OCI-M1 (cell line): ENCODE measurements around the gene CLEC10A.
"Not testable (repeated sequence)": the region's sequence is repeated elsewhere in the genome, so short reads cannot be mapped to it uniquely, and the experiment has no call there.

ENCODE experiments used
- DNase-seq: peaks from one replicate; lab custom pipeline; 2025; lab: John Stamatoyannopoulos, UW

CLEC10A gene

DNA sequence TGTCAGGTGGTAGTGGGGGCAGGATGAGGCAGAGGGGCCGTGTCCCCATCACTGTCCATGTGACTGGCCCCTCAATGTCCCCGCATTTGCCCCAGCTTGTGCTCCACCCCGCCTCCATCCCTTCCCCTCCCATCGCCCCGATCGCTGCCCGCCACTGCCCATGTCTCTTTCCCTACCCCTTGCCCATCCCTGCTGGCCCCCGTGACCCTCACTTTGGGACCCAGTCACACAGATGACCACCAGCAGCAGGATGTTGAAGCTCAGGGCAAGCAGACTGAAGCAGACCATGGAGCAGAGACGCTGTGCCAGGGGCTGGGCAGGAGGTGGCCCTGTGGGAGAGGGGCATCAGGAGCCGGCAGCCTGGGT lies 28.5 kb upstream of the CLEC10A start:
- DNase-seq, result no peak

DNA sequence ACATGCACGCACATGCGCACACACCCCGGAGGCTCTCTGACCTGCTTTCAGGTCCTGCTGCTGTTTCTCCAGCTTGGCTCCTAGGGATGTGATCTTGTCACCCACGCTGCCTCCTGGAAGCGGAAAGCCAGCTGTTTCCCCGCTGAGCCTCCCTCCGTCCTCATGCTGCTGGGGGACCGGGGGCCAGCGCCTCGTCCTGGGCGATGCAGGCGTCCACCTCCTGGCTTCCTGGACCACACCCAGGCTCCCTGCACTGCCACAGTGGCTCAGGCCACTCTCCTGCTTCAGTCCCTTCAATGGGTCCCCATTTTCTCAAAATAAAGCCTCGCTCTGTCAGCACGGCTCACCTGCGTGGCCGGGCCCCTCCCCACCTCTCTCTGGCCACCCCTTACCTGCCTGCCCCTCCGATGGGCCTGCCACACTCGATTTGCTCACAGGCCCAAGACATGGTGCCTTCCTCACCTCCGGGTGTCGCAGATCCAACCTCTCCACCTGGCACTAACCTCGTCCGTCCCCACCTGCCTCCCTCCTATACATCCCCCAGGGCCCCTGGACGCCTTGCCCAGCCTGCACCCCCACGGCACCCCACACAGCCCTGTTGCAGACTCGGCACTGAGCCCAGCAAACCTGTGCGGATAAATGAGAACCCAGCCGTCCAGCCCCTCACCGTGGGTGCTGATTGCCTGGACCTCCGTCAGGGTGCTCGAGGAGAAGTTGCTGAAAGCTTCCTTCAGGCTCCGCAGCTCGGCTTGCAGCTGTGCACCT lies 27.9 kb upstream of the CLEC10A start:
- DNase-seq, result no peak

DNA sequence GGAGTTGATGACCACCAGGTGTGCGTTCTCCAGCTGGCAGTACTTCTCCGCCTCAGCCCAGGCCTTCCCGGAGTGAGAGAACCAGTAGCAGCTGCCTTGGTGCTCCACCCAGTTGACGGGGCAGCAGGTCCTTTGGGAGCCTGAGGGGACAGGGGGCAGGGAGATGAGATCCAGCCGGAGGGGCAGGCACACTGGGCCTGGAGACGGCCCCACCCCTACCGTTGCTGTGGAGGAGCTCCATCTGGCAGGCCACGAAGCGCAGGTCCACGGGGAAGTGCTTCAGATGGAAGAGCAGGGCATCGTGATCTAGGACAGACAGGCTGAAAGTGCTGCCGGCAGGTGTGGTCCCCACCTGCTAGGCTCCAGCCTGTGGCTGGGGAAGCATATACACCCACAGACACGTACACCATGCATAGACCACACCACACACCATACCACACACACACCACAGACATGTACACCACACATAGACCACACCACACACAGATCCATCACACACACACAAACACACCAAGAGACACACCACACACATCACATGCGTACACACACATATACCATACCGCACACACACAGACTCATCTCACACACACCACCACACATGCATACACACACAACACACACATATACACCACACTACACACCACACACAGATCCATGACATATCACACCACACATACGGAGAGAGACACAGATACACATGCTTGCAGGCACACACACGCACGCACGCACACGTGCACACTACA lies 27.1 kb upstream of the CLEC10A start:
- DNase-seq, result no peak

DNA sequence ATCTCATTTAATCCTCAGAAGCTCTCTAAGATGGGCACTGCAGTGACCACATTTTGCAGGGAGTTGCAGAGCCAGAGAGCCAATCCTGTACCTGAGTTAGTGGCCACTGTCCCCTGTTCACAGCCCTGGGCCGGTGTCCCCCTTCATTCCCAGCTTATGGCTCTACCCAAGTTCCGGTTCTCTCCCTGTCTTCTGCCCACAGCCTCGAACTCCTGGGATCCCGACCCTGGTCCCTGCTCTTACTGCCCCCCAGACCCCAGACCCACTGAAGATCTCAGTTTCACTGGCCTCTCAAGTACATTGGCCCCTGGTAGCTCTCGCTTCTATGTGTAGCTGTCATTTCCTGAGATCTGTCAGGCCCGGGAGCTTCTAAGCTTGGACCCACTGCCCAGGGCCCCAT lies 22.4 kb upstream of the CLEC10A start:
- no peak for DNase-seq

DNA sequence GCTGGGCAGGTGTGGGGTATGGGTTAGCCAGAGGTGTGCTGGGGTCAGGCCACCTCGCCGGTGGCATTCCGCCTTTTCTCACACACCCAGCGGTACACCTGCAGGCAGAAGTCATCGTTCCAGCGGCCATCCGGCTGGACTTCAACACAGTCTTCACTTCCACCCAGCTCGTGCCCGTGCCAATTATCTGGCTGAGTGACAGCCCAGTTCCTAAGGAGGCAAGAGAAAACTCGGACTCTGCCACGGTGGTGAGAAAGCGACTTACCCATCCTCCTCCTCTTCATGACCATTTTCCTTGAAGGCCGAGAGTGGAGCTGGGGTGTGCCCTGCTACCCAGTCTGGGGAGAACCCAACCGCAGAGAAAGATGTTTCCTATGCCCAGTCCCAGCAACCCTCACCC lies 21.5 kb upstream of the CLEC10A start:
- DNase-seq, result no peak

DNA sequence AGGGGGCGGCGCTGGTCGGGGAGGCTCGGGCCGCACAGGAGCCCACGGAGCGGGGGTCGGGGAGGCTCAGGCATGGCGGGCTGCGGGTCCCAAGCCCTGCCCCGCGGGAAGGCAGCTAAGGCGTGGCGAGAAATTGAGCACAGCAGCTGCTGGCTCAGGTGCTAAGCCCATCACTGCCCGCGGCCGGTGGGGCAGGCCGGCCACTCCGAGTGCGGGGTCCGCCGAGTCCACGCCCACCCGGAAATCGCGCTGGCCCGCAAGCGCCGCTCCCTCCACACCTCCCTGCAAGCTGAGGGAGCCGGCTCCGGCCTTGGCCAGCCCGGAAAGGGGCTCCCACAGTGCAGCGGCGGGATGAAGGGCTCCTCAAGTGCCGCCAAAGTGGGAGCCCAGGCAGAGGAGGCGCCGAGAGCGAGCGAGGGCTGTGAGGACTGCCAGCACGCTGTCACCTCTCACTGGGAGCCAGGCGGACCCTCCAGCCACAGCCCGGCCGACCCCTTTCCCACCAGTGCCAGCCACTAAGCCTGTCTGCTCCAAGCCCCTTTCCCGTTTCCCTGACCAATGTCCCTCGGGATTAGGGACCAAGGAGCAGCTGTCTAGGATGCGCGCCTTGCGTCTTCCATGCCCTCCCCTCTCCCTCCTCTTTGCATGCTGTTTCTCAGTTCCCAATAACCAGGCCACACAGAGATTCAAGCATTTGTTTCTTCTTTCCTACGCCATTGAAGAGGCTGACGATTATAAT lies 20.8 kb upstream of the CLEC10A start:
- not testable (repeated sequence) for DNase-seq

DNA sequence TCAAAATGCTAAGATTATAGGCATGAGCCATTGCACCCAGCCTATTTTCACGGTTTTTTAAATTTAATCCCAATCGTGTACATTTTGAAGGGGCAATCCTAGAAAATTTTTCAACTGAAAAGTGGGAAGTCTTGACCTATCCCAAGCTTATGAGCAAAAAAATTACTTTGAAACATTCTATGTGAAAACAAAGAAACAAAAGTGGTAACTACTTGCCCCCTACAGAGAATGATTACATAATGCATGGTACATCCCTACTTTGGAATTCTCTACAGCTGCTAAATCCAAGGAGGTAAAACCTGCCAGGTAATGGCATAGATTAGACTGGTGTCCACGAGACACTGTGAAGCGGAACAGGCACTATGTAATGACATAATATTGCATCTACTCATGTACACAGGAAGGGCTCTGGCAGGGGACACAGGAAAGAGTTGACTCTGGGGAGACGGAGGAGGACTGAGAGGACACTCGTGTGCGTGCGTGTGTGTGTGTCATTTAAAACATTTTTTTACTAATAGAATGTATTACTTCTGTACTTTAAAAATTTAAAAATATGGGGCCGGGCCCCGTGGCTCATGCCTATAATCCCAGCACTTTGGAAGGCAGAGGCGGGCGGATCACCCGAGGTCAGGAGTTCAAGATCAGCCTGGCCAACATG lies 18.9 kb upstream of the CLEC10A start:
- no peak for DNase-seq

DNA sequence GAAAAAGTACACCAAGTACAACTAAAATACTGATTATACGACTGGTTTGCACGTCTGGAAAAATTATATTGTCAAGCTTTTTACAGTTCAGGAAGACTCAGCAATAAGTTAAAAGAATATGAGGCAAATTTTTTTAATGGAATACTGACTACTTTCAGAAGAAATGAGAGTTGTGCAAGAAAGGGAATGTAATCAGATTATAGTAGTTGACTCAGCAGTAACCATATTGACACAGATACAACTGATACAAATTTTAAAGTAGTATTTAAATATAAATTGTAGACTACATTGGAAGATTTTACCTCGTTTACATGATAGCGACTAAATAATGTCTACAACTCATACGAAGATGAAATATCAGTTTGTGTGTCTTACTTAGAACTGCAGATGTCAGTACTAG lies 17.9 kb upstream of the CLEC10A start:
- peak; percentile 24 for DNase-seq

DNA sequence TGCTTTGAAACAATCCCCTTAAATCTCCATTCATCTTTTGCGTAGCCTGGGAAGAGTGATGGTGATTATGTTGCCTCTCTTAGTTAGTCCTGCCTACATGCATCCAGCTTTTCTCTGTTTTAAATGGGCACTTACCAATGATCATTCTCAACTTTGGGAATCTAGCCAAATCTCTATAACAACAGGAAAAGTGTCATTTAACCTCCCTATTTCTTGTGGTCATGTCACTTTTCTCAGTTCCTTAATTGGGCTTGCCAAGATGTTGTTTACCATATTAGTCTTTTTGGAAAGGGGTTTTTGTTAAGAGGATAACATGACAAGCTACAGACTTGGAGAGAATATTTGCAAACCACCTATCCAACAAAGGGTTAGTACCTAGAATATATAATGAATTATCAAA lies 15.6 kb upstream of the CLEC10A start:
- DNase-seq, result peak; percentile 37

DNA sequence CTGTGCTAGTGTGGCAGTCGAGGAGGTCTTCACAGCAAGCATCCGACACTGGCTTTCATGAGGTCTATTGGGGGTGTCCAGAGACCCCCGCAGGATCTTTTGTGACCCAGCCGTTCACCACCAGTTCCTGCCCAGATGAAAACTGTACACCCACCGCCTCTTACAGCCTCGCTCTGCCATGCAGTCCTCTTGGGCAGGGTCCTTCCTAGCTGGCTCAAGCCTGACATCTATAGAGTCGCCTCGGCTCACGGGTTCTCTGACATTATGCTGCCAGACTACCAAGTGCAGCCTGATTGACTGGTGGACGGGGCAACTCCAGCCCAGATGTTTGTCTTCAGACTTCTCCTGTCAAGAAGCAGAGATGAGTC lies 14.6 kb upstream of the CLEC10A start:
- DNase-seq, result no peak

DNA sequence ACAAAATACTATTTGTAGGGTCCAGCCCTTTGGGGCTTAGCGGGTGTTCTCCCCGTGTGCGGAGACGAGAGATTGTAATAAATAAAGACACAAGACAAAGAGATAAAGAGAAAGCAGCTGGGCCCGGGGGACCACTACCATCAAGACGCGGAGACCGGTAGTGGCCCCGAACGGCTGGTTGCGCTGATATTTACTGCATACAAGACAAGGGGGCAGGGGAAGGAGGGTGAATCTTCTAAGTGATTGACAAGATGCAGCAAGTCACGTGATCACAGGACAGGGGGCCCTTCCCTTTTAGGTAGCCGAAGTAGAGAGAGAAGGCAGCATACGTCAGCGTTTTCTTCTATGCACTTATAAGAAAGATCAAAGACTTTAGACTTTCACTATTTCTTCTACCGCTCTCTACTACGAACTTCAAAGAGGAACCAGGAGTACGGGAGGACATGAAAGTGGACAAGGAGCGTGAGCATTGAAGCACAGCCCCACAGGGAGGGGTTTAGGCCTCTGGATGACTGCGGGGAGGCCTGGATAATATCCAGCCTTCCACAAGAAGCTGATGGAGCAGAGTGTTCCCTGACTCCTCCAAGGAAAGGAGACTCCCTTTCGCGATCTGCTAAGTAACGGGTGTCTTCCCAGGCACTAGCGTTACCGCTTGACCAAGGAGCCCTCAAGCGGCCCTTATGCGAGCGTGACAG lies 11.4 kb upstream of the CLEC10A start:
- DNase-seq, result peak; percentile 13

DNA sequence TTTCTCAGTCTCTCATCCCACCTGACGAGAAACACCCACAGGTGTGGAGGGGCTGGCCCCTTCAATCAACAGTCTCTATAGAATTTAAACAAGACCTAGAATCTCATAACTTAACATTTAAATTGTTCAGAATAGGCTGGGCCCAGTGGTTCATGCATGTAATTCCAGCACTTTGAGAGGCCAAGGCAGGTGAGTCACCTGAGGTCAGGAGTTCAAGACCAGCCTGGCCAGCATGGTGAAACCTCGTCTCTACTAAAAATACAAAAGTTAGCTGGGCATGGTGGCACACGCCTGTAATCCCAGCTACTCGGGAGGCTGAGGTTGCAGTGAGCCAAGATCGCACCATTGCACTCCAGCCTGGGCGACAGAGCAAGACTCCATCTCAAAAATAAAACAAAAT lies 9.5 kb upstream of the CLEC10A start:
- DNase-seq, result not testable (repeated sequence)

DNA sequence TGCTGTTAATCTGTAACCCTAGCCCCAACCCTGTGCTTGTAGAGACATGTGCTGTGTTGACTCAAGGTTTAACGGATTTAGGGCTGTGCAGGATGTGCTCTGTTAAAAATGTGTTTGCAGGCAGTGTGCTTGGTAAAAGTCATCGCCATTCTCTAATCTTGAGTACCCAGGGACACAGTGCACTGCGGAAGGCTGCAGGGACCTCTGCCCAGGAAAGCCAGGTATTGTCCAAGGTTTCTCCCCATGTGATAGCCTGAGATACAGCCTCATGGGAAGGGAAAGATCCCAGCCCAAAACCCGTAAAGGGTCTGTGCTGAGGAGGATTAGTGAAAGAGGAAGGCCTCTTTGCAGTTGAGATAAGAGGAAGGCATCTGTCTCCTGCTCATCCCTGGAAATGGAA lies 8.4 kb upstream of the CLEC10A start:
- not testable (repeated sequence) for DNase-seq

DNA sequence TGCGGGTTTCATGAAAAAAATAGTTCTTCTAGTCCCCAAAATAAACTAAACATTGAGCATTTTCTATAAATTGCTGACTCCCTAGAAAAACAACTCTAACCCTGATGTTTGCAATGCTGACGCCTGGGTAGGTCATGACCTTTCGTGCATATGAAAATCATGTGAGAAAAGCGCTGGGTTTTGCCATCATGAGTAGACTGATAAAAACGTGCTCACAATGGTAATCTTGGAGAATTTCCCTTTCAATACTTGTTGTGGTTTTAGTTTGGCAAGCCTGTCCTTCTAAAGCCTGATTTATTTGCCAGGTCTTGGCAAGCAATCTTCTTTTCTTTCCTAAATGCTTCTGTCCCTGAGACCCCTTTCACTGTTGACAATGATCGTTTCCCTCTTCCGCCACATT lies 4.0 kb upstream of the CLEC10A start:
- DNase-seq, result peak; percentile 60

DNA sequence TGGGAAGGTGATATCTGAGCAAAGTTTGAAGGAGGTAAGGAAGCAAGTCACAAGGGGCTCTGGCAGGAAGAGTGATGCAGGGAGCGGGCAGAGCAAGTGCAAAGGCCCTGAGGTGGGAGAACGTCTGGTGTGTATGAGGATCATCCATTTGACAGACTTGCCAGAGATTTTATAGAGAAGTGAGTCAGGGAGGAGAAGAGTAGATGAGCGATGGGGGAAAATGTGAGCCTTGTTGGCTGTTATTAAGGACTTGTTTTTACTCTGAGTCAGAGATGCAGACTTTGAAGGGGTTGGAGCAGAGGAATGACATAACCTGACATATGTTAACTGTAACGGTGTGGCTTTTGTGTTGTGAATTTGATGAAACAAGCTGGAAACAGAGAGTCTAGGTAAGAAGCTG lies 3.5 kb upstream of the CLEC10A start:
- DNase-seq, result no peak

DNA sequence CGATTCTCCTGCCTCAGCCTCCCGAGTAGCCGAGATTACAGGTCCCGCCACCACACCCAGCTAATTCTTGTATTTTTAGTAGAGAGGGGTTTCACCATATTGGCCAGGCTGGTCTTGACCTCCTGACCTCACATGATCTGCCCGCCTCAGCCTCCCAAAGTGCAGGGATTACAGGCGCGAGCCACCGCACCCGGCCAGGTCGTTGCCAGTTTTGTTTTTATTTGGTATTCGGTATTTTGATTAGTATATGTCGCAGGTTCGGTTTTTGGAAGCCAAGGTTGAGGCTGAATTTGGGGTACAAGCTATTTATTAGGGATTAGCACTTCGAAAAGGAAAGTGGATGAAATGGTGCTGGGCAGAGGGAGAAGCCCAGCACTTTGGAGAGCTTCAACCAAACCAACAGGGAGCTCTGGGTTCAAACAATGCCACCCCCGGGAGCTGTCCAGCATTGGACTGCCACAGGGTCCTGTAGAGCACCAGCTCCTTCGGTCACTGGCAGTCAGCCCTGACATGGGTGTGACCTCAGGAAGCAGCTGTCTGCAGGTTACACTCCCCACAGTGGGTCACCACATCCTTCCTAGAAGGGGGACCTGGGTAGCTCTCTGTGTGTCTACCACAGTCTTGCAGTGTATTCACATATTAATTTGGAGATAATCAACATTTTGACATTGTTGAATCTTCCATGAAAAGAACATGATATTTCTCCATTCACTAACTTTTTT lies 1.5 kb upstream of the CLEC10A start:
- no peak for DNase-seq

DNA sequence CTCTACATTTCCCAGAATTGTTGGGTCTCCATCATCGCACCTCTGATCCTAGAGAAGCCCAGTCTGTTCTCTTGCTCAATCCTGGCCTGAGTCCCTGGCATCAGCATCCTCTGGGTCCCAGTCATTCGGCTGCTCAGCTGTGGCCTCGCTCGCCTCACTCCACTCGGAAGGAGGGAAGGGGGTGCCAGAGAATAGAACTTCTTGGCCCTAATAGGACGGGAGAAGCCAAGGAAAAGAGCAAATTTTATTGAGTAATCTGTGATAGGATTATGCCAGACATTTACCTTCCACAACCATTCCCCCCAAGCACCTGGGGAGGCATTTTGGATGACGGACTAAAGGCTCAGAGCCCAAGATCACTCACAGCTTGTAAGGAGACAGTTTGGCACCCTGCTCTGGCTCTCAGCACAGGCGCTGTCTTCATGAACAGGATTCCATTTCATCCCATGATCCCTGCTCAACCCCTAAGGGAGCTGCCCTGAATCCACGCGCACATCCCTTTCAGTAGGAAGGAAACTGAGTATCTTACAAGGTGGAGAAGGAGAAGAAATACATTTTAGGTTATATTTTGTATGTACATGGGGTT lies 498 bp upstream of the CLEC10A start:
- DNase-seq, result no peak

DNA sequence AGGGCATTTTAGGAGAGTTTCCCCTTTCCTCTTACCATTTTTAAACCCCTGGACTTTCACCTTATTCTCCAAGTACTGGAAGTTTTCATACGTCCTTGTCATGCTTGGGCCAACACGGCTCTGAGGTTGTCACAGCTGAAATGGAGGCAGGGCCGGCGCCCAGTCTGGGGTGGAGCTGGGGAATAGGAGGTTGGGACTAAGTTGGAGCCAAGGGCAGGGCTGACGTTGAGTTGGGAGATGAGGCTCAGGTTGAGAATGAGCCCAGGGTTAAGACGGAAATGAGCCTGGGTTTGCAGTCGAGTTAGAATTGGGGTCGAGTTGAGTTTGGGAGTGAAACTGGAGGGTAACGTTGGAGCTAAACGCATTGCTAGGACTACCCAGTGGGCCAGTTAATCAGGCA lies 1.3 kb downstream of the CLEC10A start:
- no peak for DNase-seq

DNA sequence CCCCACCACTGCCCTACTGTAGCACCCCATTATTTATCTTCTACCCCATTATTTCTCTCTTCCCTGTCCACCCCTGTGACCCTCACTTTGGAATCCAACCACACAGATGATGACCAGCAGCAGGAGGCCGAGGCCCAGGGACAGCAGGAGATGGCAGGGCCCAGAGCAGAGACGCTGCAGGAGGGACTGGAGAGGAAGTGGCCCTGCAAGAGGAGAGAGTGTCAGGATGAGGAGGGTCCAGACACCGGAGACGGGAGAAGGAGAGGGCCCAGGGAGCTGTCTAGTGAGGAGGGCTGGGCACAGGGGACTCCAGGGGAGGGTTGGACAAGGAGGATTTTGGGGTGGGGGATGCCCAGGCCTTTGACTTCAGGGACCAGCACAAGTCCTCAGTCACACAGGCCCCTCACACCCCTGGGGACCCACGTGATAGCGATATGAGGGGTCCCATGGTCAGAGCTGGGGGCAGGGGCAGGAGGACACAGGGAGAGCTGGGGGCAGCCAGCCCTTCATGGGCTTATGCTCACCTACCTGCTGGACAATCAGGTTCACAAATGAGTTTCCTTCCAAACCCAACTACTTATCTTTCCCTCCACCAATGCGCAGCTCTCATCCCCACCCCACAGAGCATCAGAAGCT lies 2.0 kb downstream of the CLEC10A start:
- DNase-seq, result no peak

DNA sequence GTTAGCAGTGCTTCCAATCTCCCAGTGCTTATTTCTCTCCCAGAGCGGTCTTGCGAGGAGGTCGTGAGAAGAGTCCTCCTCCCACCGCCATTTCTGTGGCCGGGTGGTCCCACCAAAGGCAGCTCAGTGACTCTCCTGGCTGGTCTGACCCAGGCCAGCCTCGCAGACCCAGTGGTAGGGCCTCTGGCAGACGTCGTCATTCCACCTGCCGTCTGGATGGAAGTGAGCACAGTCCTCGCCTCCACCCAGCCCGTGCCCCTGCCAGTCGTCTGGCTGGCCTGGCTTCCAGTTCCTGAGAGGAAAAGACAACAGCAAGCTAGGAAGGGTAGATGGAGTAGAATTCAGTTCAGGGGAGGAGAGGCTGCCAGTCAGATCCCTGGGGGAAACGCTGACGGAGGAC lies 5.1 kb downstream of the CLEC10A start:
- no peak for DNase-seq
